Measurements from ENCODE around the gene IVNS1ABP.
"Not testable (repeated sequence)": the region's sequence is repeated elsewhere in the genome, so short reads cannot be mapped to it uniquely, and the experiment has no call there.

IVNS1ABP gene

DNA sequence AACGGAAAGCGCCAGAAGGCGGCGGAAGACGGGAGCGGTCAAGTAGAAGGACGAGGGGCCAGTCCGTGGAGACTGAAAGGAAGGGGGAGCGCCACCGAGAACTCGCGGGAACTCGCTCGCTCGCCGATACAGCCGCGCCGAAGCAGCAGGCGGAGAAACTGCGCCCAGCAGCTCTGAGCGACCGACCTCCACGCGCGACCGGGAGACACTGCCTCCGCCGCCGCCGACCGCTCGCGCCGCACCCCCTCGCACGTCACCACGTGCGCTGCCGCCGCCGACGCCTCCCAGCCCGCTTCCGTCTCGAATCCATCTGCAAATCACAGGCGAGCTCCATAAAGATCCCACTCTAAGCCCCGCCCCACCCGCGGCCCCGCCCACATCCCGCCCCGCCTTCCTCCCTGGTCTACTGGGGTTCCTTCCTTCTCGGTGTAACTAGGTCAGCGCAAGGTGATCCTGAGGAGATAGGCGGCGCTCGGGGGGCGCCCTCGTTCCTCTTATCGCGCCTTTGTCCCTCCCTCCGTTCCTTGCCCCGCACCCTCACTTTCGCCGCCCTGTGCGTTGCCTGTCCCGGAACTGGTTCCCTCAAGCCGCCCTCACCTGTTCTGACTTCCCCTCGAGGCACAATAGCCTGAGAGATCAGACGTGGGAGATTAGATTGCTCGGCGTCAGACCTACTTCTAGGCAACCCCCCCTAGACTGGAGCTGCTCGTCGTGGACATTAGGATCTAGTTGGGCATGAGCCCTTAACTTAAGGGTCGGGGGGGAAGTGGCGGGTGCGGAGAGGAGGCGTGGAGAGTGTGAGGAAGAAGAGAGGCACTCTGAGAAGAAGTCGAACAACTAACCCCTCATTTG is at the start of gene IVNS1ABP:
Gene IVNS1ABP (minus strand): TSS at position 210 of the 852 bp plus-strand sequence. CDS start 7,750 bp downstream, outside the sequence.
- DNase-seq, result peak; percentile 99

- no peak for DNase-seq
Measured at GRCh38 chr1:185365951-185366350, 48.9 kb upstream of the IVNS1ABP start.

- DNase-seq, result not testable (repeated sequence)
Measured at GRCh38 chr1:185364528-185364927, 47.5 kb upstream of the IVNS1ABP start.

DNA sequence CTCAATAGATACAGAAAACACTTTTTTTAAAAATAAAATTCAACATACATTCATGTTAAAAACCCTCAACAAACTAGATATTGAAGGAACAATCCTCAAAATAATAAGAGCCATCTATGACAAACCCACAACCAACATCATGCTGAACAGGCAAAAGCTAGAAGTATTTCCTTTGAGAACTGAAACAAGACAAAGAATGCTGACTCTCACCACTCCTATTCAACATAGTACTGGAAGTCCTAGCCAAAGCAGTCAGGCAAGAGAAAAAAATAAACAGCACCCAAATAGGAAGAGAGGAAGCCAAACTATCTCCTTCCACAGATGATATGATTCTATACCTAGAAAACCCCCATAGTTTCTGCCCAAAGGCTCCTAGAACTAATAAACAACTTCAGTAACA is 46.2 kb upstream of the IVNS1ABP start:
- DNase-seq, result no peak

- DNase-seq, result no peak
Measured at GRCh38 chr1:185360714-185361113, 43.7 kb upstream of the IVNS1ABP start.

DNA sequence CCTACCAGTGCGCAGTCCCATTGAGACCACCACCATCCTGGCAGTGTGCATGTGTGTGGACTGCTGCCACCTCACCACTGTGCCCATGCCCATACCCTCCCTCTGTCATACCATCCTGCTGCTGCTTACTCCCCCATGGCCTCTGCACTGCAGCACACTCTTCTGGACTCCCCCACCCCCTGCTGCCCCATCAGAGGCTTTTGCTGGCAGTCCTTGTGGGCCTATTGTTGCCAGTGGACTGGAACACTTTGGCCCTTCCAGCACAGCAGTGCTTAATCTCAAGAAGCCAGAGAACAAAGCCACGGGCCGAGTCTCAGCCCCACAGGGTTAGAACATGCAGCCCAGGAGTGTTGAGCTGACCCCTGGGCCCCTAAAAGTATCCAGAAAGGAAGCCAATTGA is 41.9 kb upstream of the IVNS1ABP start:
- no peak for DNase-seq

GRCh38 chr1:185355947-185356346 is 38.9 kb upstream of the IVNS1ABP start:
- DNase-seq, result no peak

- DNase-seq, result no peak
Measured at GRCh38 chr1:185353124-185353523, 36.1 kb upstream of the IVNS1ABP start.

- no peak for DNase-seq
Measured at GRCh38 chr1:185351734-185352466, 34.9 kb upstream of the IVNS1ABP start.

- DNase-seq, result no peak
Measured at GRCh38 chr1:185350027-185350442, 33.0 kb upstream of the IVNS1ABP start.

DNA sequence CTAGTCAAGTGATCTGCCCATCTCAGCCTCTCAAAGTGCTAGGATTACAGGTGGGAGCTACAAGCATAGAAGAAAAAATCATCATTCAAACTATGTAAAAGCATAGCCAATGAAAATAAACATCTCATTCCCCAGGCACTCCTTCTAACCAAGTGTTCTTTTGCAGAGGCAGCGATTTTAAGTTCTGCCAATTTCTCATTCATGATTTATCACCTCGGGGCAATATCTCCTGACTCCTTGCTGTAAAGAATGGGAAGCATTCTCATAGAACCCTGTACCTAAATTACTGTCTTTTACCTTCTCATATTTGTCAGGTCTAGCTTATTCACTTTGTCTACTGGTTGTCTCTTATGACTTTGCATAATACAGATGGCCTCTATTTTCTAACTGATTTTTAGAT is 32.5 kb upstream of the IVNS1ABP start:
- DNase-seq, result no peak

- DNase-seq, result no peak
Measured at GRCh38 chr1:185348985-185349384, 31.9 kb upstream of the IVNS1ABP start.

DNA sequence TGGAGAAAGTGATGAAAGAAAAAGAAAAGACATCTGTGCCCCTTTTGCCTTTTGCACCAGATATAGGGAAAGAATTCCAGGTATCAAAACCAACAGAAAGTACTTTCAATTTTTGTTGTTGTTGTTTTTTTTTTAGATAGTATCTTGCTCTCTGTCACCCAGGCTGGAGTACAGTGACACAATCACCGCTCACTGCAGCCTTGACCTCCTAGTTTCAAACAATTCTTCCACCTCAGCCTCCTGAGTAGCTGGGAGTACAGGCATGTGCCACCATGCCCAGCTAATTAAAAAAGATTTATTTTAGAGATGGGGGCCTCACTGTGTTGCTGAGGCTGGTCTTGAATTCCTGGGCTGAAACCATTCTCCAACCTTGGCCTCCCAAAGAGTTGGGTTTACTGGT is 31.3 kb upstream of the IVNS1ABP start:
- DNase-seq, result no peak

DNA sequence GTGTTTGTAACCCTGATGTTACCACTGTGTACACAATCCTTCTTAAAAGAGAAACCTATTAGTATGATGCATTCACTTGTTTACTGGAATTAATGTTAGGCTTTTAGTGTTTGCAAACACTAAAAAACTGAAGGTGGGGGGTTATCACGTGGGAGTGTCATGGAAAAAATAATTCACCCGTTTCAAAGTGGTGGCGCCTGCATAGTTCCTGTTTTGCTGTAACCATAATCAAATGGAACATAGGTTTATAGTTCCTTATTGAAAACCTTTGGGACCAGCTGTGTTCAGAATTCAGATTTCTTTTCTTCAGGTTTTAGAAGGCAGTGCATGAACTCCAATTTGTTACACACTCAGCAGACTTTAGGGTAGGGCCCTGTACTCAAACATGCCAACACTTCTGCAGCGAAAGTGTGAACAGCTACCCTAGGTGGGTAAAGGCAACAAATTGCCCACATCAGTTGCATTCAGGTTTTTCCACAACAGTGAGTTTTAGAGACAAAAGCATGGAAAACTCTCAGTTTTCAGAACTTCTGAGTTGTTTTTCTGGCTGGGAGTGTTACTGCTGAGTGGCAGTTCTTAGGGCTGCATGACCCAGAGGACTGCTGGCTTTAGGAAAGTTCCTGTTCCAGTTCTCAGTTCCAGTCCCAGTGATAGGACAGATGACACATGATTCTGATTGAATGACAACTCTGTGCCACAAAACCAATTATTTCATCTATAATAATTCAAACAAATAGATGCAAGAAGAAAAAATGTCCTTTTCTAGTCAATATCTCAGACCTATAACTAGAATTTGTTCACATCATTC is 29.1 kb upstream of the IVNS1ABP start:
- DNase-seq, result no peak

- DNase-seq, result no peak
Measured at GRCh38 chr1:185343306-185343705, 26.3 kb upstream of the IVNS1ABP start.

GRCh38 chr1:185342672-185343259 is 25.7 kb upstream of the IVNS1ABP start:
- no peak for DNase-seq

DNA sequence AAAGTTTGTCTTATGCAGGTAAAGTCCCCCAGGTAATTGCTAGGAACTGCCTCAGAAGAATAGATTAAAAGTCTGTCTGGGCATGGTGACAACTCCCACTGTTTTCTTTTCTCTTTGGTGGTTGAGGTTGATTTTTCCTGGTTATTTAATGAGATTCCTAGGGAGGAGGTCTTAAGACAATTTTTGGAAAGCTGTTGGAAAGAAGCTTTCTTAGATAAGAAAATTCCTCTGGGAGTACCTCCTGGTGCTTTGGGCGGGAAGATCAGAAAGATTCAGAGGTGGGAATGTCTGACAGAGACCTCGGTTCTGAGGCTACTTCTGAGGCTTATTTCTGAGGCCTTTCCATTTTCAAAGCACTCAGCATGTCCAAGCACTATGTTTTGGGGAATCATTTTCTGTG is 25.0 kb upstream of the IVNS1ABP start:
- no peak for DNase-seq

DNA sequence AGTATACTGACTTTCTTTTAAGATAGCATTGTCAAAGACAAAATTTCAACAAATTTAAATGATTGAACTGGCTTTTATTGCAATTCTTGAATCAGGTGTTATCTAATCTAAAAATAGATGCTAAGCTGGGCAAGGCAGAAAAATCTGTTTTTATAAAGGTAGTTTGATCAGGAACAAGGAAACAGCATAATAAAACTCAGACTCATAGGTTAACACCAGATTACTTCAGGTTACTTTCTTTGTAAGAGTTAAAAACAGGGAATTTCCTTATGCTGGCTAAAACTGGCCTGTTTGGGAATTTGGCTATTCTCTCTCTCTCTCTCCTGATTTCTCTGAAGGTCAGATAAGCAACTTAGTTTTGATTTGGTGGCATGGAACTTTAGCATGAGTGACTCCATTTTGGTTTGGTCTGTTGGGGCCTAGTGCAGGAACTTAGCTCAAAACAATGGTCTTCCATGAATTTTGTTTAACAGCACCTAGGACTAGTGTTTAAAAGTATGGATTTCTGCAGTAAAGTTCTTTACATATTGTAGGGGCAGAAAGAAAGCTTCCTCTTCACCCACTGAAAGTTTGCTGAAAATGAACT is 24.2 kb upstream of the IVNS1ABP start:
- DNase-seq, result no peak

- peak; percentile 58 for DNase-seq
Measured at GRCh38 chr1:185338719-185339622, 21.9 kb upstream of the IVNS1ABP start.

- no peak for DNase-seq
Measured at GRCh38 chr1:185337246-185337645, 20.2 kb upstream of the IVNS1ABP start.

GRCh38 chr1:185334182-185334581 is 17.1 kb upstream of the IVNS1ABP start:
- no peak for DNase-seq

All from CD4-positive, alpha-beta T cell treated with Interleukin-17A for 4 hours (primary cell).